ENCODE results near the gene PIEZO2.

Gene PIEZO2

DNA sequence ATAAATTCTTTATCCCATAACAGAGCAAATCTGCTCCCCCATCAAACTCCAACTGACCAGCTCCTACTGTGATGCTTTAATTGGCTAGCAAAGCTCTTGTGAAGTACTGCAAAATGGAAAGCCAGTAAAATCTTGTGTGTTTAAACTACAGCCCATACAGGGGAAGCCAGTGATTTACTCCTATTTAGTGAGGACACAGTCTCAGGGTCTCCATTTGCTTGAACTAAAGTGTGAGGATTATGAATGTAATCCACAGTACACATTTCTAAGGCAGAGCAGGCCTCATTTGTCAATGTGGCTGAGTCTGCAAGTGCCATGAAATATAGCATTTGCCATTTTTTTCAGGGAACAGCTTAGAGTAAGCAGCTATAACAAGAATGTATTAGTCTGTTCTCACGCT lies 259.3 kb downstream of the PIEZO2 start:
- Mint-ChIP-seq H3K27ac (no peak overlapping the region), H3K36me3 (no peaks in the 10 kb centered on the region), H3K4me3 (no peak overlapping the region), H3K9me3 (peaks cover 0 to 1% of the 10 kb centered on the region in 2 donors), H3K4me1 (peaks cover 0 to 4% of the 10 kb centered on the region in 2 donors), H3K27me3 (peaks cover 10 to 14% of the 10 kb centered on the region in 2 donors)
- ATAC-seq (replicated peaks) (no peak), DNase-seq (no peak)

DNA sequence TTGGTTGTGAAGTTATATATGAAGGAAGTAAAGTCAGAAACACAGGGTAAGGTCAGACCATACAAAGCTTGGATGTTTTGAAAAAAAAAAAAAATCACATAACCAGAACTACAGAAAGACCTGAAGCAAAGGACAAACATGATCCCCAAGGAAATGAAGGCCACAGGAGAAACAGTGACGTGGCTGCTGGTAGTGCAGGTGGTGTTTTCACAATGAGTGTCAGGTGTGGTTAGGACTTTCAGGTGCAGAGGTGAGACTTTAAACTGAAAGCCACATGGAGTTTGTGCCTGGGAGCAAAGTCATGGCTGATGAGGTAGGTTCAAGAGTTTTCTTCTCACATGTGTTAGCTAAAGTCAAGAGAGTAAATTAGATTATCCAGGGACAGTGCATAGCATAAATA lies 270.7 kb downstream of the PIEZO2 start:
- Mint-ChIP-seq H3K27me3 (peaks cover 0 to 10% of the 10 kb centered on the region in 2 donors), H3K27ac (no peak overlapping the region)

DNA sequence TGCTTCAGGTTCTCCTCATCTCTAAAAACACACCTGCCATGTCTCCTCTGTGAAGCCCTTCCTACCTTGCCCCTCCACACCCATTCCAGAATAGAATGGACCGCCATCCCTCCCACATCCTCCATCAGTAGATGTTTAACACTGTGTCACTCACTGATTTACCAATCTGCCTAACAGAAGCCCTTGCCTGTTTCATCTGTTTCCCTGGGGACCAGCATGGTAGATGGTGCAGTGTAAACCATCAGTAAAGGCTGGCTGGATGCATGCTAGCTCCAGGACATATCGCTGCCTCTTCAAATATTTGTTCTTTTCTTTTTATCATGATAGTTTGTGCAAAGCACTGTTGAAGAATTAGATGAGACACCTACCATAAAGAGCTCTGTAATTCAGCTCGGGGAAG lies 271.4 kb downstream of the PIEZO2 start:
- Mint-ChIP-seq H3K27me3 (peaks cover 0 to 10% of the 10 kb centered on the region in 2 donors), H3K36me3 (no peaks in the 10 kb centered on the region), H3K4me3 (no peak overlapping the region), H3K4me1 (no peaks in the 10 kb centered on the region), H3K9me3 (peaks cover 0 to 3% of the 10 kb centered on the region in 2 donors), H3K27ac (no peak overlapping the region)
- no peak for ATAC-seq (replicated peaks)
- DNase-seq = no peak

More for the DNA sequence above, 270.7 kb downstream of the PIEZO2 start:
- H3K4me3 Mint-ChIP-seq = no peak overlapping the region
- H3K9me3 Mint-ChIP-seq = peaks cover 0 to 3% of the 10 kb centered on the region in 2 donors
- no peaks in the 10 kb centered on the region for H3K4me1 Mint-ChIP-seq
- no peak for DNase-seq
- H3K36me3 Mint-ChIP-seq = no peaks in the 10 kb centered on the region
- peak in 1 of 2 donors; percentile 39 for ATAC-seq (replicated peaks)

DNA sequence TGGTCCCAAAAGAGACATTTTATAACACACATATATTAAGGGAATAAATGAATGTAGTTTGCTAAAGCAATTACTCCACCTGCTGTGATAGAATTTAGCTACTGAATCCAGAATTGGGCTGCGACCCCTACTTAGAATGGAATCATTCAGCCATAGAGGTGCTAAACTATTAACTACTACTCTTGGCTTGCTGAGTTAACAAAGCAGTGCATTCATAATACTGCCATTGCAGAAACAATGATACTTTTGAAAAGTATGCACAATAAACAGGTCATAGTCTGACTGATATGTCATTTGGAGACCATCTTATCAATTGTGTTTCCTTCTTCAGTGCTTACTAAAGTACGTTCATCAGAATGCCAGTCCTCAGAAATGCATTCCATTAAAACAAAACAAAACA lies 273.6 kb downstream of the PIEZO2 start:
- Mint-ChIP-seq H3K36me3 (no peaks in the 10 kb centered on the region), H3K9me3 (peaks cover 0 to 3% of the 10 kb centered on the region in 2 donors), H3K4me1 (no peaks in the 10 kb centered on the region), H3K4me3 (no peak overlapping the region), H3K27ac (no peak overlapping the region), H3K27me3 (peaks cover 3 to 9% of the 10 kb centered on the region in 2 donors)
- DNase-seq (no peak), ATAC-seq (replicated peaks) (no peak)

- no peaks in the 10 kb centered on the region for H3K36me3 Mint-ChIP-seq
- peaks cover 0 to 3% of the 10 kb centered on the region in 2 donors for H3K9me3 Mint-ChIP-seq
- H3K27me3 Mint-ChIP-seq = peaks cover 3 to 8% of the 10 kb centered on the region in 2 donors
- no peak overlapping the region for H3K27ac Mint-ChIP-seq
- ATAC-seq (replicated peaks) = no peak
- no peak overlapping the region for H3K4me3 Mint-ChIP-seq
- H3K4me1 Mint-ChIP-seq = no peaks in the 10 kb centered on the region
- no peak for DNase-seq
Observed at GRCh38 chr18:10872304-10872703, 277.1 kb downstream of the PIEZO2 start.

DNA sequence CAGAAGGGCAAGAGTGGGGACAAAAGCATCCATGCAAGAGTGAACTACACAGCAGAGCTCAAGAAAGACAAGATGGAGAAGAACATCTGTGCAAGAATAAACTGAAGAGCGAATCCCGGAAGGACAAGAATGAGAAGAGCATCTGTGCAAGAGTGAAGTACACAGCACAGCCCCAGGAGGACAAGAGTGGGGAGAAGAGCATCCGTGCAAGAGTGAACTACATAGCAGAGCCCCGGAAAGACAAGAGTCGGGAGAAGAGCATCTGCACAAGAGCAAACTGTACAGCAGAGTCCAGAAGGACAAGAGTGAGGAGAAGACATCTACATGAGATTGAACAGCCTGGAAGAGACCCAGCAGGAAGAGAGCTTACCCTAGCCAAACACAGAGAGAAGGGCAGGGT lies 284.6 kb downstream of the PIEZO2 start:
- ATAC-seq (replicated peaks) (no peak), DNase-seq (no peak)
- Mint-ChIP-seq H3K4me3 (no peak overlapping the region), H3K9me3 (peaks cover 8 to 11% of the 10 kb centered on the region in 2 donors), H3K4me1 (no peaks in the 10 kb centered on the region), H3K27ac (no peak overlapping the region), H3K36me3 (no peaks in the 10 kb centered on the region), H3K27me3 (peaks cover under 1% of the 10 kb centered on the region in 2 donors)

GRCh38 chr18:10863026-10863425 lies 286.3 kb downstream of the PIEZO2 start:
- DNase-seq = no peak
- Mint-ChIP-seq H3K4me1 (no peaks in the 10 kb centered on the region), H3K27me3 (peaks cover 7% of the 10 kb centered on the region in 2 donors), H3K9me3 (peaks cover 8 to 11% of the 10 kb centered on the region in 2 donors), H3K27ac (no peak overlapping the region), H3K36me3 (no peaks in the 10 kb centered on the region), H3K4me3 (no peak overlapping the region)
- ATAC-seq (replicated peaks) = no peak

- no peak for DNase-seq
- Mint-ChIP-seq H3K4me3 (no peak overlapping the region), H3K27me3 (peaks cover 7 to 11% of the 10 kb centered on the region in 2 donors), H3K9me3 (peaks cover 8 to 11% of the 10 kb centered on the region in 2 donors), H3K4me1 (no peaks in the 10 kb centered on the region), H3K27ac (no peak overlapping the region), H3K36me3 (no peaks in the 10 kb centered on the region)
- ATAC-seq (replicated peaks) = no peak
Observed at GRCh38 chr18:10860928-10861327, 288.4 kb downstream of the PIEZO2 start.

DNA sequence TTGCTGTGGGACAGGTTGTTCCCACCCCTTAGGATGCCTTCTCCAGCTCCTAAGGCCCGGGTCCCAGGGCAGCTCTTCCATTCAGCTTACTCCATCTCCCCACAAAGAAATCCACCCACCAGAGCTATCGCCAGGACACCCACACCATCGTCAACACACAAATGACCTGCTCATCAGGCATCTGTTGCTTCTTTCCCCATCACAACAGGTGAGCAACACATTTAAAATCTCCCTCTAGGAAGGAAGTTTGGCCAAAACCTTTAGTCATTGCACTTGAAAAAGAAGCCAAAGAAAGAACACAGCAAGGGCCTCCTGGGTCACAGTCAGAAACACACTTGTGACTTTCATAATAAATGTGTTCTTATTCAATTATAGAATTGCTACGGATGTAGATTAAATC lies 289.0 kb downstream of the PIEZO2 start:
- ATAC-seq (replicated peaks) (no peak), DNase-seq (no peak)
- no peak overlapping the region for H3K4me3 Mint-ChIP-seq
- H3K27ac Mint-ChIP-seq = no peak overlapping the region
- no peaks in the 10 kb centered on the region for H3K4me1 Mint-ChIP-seq
- peaks cover 7 to 10% of the 10 kb centered on the region in 2 donors for H3K9me3 Mint-ChIP-seq
- H3K36me3 Mint-ChIP-seq = no peaks in the 10 kb centered on the region
- H3K27me3 Mint-ChIP-seq = peaks cover 7 to 11% of the 10 kb centered on the region in 2 donors

DNA sequence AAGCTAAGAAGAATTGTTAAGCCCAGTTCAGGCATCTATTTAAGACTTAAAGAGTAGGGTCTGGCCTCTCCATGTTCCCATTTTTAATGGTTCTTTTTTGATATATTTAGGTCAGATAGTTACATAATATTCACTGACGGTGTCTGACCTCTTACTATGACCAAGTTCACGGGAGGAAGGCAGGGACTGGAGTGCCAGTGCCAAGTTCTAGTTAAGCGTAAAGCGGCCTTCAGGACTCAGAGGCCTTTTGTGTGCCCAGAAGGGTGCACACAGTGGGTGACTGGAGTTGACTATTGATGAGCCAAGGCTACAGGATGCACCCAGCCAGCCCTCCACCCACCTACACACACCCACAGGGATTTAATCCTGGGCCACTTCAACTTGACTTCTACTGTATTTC lies 290.9 kb downstream of the PIEZO2 start:
- H3K27ac Mint-ChIP-seq = no peak overlapping the region
- H3K36me3 Mint-ChIP-seq = no peaks in the 10 kb centered on the region
- no peaks in the 10 kb centered on the region for H3K9me3 Mint-ChIP-seq
- ATAC-seq (replicated peaks) = no peak
- peaks cover 18 to 19% of the 10 kb centered on the region in 2 donors for H3K27me3 Mint-ChIP-seq
- no peak for DNase-seq
- no peaks in the 10 kb centered on the region for H3K4me1 Mint-ChIP-seq
- H3K4me3 Mint-ChIP-seq = no peak overlapping the region

DNA sequence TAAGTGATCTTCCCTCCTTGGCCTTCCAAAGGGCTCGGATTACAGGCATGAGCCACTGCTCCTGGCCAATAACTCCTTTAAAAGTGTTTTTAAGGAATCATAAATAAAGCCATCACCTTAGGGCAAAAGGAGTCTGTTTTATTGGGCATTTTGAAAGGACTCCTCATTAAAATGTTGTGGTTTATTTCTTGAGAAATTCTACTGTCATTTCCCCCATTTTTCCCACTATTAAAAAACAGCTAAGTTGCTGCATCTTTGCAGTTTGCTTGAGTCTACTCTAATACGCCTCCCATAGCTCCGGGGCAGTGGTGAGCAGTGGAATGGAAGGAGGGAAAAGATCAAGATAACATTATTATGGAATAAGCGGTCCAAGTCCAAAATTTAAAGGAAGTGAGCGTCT lies 293.2 kb downstream of the PIEZO2 start:
- Mint-ChIP-seq H3K27ac (no peak overlapping the region), H3K27me3 (peaks cover 25 to 33% of the 10 kb centered on the region in 2 donors), H3K4me3 (no peak overlapping the region), H3K4me1 (no peaks in the 10 kb centered on the region), H3K9me3 (no peaks in the 10 kb centered on the region), H3K36me3 (no peaks in the 10 kb centered on the region)
- DNase-seq = no peak
- no peak for ATAC-seq (replicated peaks)

DNA sequence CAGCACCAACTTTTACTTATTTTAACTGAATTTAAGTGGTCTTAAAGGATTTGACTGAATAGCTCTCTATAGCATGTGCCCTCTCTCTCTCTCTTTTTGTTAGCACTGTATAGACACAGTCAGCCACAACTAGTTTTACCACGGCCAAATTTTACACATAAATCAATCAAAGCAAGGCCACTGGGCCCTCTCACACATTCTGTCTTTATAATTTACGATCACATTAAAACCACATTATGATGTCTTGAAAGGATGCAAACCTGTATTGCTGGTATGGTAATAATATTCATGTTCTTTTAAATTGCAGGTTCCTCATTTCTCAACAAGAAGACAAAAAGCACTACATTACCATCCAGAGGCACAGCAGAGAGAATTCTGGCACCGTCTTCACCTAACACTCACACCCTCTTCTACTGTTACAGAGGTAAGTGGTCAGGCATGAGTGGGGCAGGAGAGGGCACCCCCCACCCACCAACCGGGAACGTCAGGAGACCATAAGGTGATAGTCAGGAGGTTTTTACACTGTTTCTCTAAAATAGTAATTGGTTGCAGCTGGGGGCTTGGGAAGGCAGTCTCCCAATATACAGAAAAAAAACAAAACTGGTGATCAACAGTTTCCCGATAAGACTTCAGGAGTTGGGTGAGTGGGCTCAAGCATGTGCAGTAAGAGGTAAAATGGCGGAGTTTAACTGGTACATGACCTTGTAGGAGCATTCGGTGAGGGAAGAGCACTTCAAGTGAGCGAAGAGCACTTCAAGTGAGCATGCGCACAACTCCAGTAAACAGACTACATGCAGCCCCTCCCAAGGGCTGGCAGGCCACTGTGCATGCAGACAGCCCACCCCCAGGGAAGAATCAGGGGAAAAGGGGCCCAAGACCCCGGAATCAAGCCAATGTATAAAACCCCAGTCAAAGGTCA lies 296.7 kb downstream of the PIEZO2 start:
- DNase-seq = no peak

GRCh38 chr18:10851824-10852319 lies 297.5 kb downstream of the PIEZO2 start:
- no peak for ATAC-seq (replicated peaks)
- Mint-ChIP-seq H3K36me3 (no peaks in the 10 kb centered on the region), H3K27ac (no peak overlapping the region), H3K4me1 (no peaks in the 10 kb centered on the region), H3K9me3 (no peaks in the 10 kb centered on the region), H3K4me3 (no peak overlapping the region), H3K27me3 (peaks cover 15 to 26% of the 10 kb centered on the region in 2 donors)
- no peak for DNase-seq

More for the DNA sequence above, 296.7 kb downstream of the PIEZO2 start:
- Mint-ChIP-seq H3K27me3 (peaks cover 18 to 26% of the 10 kb centered on the region in 2 donors), H3K9me3 (no peaks in the 10 kb centered on the region), H3K27ac (no peak overlapping the region), H3K4me1 (no peaks in the 10 kb centered on the region), H3K4me3 (no peak overlapping the region), H3K36me3 (no peaks in the 10 kb centered on the region)
- ATAC-seq (replicated peaks) = no peak

GRCh38 chr18:10850840-10851239 lies 298.5 kb downstream of the PIEZO2 start:
- no peak for DNase-seq
- no peaks in the 10 kb centered on the region for H3K4me1 Mint-ChIP-seq
- H3K9me3 Mint-ChIP-seq = peaks cover 0 to 2% of the 10 kb centered on the region in 2 donors
- no peak for ATAC-seq (replicated peaks)
- H3K27me3 Mint-ChIP-seq = peaks cover 14 to 26% of the 10 kb centered on the region in 2 donors
- no peak overlapping the region for H3K4me3 Mint-ChIP-seq
- H3K27ac Mint-ChIP-seq = no peak overlapping the region
- no peaks in the 10 kb centered on the region for H3K36me3 Mint-ChIP-seq

GRCh38 chr18:10850216-10850615 lies 299.2 kb downstream of the PIEZO2 start:
- no peak overlapping the region for H3K4me3 Mint-ChIP-seq
- H3K36me3 Mint-ChIP-seq = no peaks in the 10 kb centered on the region
- ATAC-seq (replicated peaks) = no peak
- peaks cover 12 to 25% of the 10 kb centered on the region in 2 donors for H3K27me3 Mint-ChIP-seq
- no peak overlapping the region for H3K27ac Mint-ChIP-seq
- peaks cover 0 to 2% of the 10 kb centered on the region in 2 donors for H3K9me3 Mint-ChIP-seq
- DNase-seq = no peak
- no peaks in the 10 kb centered on the region for H3K4me1 Mint-ChIP-seq
